Mesothelial cell of epicardium (in vitro differentiated cells): Measurements from ENCODE around the gene FNDC3B. TPM values are rescaled to one million over a fixed set of nuclear protein-coding genes. Genes with fewer than 3 reads are reported as not detected.

Source experiments
- DNase-seq, 2 experiments: peaks; one replicate each; pipeline ENCODE4 v3.0.0; 2021; ENCODE audit warnings: low spot score in 2 of 2; ENCODE audit not compliant: unreplicated experiment in 2 of 2
- H3K27ac Mint-ChIP-seq: 2 replicates; pipeline ENCODE4 v1.8.0; 2021; ENCODE audit warnings: mixed read lengths
- H3K27me3 Mint-ChIP-seq: 2 replicates; pipeline ENCODE4 v1.8.0; 2021; ENCODE audit warnings: low read depth, mixed read lengths
- H3K36me3 Mint-ChIP-seq: 2 replicates; pipeline ENCODE4 v1.8.0; 2021; ENCODE audit warnings: mixed read lengths
- H3K4me1 Mint-ChIP-seq: 2 replicates; pipeline ENCODE4 v1.8.0; 2021; ENCODE audit warnings: mixed read lengths
- H3K4me3 Mint-ChIP-seq: 2 replicates; pipeline ENCODE4 v1.8.0; 2021; ENCODE audit warnings: mild to moderate bottlenecking, moderate library complexity, mixed read lengths
- H3K9me3 Mint-ChIP-seq: 2 replicates; pipeline ENCODE4 v1.8.0; 2021; ENCODE audit warnings: mixed read lengths
- total RNA-seq: library from RNA; stranded (reverse); gene quantifications from 3 replicates; pipeline ENCODE4 v1.2.1, GENCODE V29; 2021
- TF ChIP-seq, protein P1 (sequence below): fragments of 200-600 bp; sonication (generic); IDR thresholded peaks from one replicate; pipeline ENCODE4 v1.5.0; 2021; ENCODE audit warnings: antibody characterized with exemption; ENCODE audit not compliant: unreplicated experiment

Gene FNDC3B
- total RNA-seq, 1 donor from 2014 or later = 131 TPM

DNA sequence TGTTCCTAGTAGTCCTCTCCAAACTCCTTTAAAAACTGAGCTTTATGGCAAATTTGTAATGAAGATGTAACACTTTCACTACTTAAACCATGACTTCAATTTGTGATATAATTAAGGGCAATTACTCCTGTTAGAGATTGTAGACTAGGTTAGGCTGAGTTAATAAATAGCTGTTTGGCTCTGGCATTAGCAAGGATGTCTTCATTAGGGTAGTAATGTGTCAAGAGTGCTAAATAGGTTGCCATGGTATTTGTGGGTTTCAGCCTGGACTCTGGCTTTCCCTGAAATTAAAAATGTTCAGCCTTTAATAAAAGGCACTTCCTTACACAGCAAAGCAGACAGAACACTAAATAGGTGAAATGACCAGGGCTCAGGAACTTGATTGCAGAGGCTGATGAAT lies 337.0 kb downstream of the FNDC3B start:
- DNase-seq = no peak
- Mint-ChIP-seq H3K4me1 (peaks cover 5% of the 10 kb centered on the region), H3K36me3 (peaks cover 53% of the 10 kb centered on the region), H3K27ac (no peak overlapping the region), H3K4me3 (no peak overlapping the region), H3K27me3 (no peaks in the 10 kb centered on the region), H3K9me3 (peaks cover 26% of the 10 kb centered on the region)
- TF ChIP-seq, protein P1, sequence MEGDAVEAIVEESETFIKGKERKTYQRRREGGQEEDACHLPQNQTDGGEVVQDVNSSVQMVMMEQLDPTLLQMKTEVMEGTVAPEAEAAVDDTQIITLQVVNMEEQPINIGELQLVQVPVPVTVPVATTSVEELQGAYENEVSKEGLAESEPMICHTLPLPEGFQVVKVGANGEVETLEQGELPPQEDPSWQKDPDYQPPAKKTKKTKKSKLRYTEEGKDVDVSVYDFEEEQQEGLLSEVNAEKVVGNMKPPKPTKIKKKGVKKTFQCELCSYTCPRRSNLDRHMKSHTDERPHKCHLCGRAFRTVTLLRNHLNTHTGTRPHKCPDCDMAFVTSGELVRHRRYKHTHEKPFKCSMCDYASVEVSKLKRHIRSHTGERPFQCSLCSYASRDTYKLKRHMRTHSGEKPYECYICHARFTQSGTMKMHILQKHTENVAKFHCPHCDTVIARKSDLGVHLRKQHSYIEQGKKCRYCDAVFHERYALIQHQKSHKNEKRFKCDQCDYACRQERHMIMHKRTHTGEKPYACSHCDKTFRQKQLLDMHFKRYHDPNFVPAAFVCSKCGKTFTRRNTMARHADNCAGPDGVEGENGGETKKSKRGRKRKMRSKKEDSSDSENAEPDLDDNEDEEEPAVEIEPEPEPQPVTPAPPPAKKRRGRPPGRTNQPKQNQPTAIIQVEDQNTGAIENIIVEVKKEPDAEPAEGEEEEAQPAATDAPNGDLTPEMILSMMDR = no peak

DNA sequence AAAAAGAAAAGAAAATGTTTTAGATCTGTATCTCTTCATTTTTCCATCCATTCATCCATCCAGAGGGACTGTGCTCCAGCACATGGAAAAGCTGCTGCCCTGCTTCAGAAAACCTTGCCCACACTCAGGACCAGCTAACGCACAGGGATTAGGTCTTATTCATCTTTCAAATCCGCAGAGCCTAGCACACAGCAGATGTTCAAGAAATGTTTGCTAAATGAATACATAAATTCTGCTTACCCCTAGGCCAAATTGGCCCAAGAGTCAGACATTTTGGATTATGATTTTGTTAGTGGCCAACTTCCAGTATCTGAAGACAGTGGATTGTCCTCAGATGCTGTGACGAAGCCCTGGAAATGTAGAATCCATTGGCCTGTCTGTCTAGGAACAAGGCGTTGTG lies 337.5 kb downstream of the FNDC3B start:
- H3K36me3 Mint-ChIP-seq = peaks cover 58% of the 10 kb centered on the region
- no peaks in the 10 kb centered on the region for H3K27me3 Mint-ChIP-seq
- no peak for DNase-seq
- TF ChIP-seq, protein P1 = no peak
- no peak overlapping the region for H3K27ac Mint-ChIP-seq
- peaks cover 5% of the 10 kb centered on the region for H3K4me1 Mint-ChIP-seq
- H3K4me3 Mint-ChIP-seq = no peak overlapping the region
- peaks cover 29% of the 10 kb centered on the region for H3K9me3 Mint-ChIP-seq

DNA sequence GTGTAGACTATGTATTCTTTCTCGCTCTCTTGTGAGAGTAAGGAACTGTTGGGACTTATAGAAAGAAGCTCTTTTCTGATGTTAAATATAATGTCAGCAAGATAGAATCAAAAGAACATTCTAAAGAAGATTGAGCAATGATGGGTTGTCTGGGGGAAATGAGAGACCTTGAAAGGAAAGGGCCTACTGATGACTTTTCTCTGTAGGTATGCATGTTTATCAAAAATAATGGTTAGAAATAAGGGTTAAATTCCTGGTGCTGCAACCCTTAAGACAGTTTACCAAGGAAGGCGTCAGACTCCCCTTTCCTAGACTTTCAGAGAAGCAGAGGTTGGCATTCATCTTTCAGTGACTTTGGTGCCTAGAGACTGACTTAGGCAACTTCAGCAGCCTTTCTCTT lies 339.1 kb downstream of the FNDC3B start:
- Mint-ChIP-seq H3K4me1 (peaks cover 3% of the 10 kb centered on the region), H3K36me3 (peaks cover 73% of the 10 kb centered on the region), H3K4me3 (no peak overlapping the region), H3K27ac (no peak overlapping the region), H3K27me3 (no peaks in the 10 kb centered on the region), H3K9me3 (peaks cover 38% of the 10 kb centered on the region)
- TF ChIP-seq, protein P1 = no peak
- no peak for DNase-seq

DNA sequence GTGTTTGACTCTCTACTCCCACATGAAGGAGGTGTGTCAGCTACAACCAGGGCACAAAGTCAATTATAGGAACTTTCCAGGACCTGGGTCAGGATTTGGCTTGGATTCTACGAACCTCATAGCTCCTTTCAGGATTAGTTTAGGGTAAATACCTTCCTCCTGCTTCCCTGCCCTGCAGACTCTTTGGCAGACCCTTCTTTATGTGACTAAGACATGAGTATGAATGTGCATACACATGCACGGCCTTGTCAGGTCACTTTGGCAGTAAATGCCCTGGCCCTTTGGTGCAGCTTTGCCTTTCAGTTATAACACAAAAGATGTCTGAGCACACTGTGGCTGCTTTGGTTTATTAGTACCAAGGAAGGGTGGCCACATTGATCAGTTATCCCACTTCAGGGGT lies 340.0 kb downstream of the FNDC3B start:
- Mint-ChIP-seq H3K36me3 (peaks cover 74% of the 10 kb centered on the region), H3K4me1 (no peaks in the 10 kb centered on the region)

DNA sequence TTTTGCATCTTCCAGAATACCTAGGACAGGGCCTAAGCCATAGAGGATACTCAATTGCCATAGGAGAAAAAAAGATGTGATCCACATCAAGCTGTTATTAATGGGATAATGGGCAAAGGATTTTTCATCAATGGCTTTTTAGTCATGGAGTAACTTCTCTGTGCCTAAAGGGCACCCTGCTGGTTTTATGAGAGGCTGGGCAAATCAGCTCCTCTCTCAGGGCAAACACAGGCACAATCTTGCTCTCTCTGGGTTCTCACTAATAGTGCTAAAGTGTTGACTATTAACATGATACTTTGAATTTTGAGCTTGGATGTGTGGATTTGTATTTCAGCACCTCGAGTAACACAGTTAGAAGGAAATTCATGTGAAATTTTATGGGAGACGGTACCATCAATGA lies 341.3 kb downstream of the FNDC3B start:
- Mint-ChIP-seq H3K27ac (no peak overlapping the region), H3K9me3 (peaks cover 38% of the 10 kb centered on the region), H3K36me3 (peaks cover 70% of the 10 kb centered on the region), H3K4me1 (no peaks in the 10 kb centered on the region), H3K27me3 (no peaks in the 10 kb centered on the region), H3K4me3 (no peak overlapping the region)
- no peak for DNase-seq
- TF ChIP-seq, protein P1 = no peak

More for the DNA sequence above, 340.0 kb downstream of the FNDC3B start:
- TF ChIP-seq, protein P1 = no peak
- Mint-ChIP-seq H3K9me3 (peaks cover 38% of the 10 kb centered on the region), H3K27me3 (no peaks in the 10 kb centered on the region), H3K27ac (no peak overlapping the region), H3K4me3 (no peak overlapping the region)
- no peak for DNase-seq

DNA sequence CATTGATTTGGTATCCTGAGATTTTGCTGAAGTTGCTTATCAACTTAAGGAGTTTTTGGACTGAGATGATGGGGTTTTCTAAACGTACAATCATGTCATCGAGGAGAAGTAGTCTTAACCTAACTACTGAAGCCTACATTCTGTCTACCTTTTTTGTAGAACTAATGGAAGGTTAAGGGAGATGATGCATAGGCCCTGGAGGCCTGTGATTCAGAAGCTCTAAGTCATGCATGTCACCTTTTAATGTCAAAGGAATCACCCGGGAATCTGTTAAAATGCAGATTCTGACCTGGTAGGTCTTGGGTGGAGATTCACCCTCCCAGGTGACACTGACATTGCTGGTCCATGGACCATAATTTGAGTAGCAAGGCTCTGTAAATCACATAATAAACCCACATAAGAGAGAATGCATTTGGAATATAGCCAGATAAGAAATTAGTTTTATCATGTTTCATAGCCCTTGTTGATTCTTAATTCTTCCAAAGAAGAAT lies 344.0 kb downstream of the FNDC3B start:
- no peak overlapping the region for H3K27ac Mint-ChIP-seq
- TF ChIP-seq, protein P1 = no peak
- peaks cover 38% of the 10 kb centered on the region for H3K9me3 Mint-ChIP-seq
- H3K4me3 Mint-ChIP-seq = no peak overlapping the region
- H3K4me1 Mint-ChIP-seq = no peaks in the 10 kb centered on the region
- no peaks in the 10 kb centered on the region for H3K27me3 Mint-ChIP-seq
- no peak for DNase-seq
- H3K36me3 Mint-ChIP-seq = peaks cover 55% of the 10 kb centered on the region
